ENCODE data around the gene OR10A5. TPM values are rescaled to one million over a fixed set of nuclear protein-coding genes. Genes with fewer than 3 reads are reported as not detected.

OR10A5 gene
- total and polyA plus RNA-seq, 2 donors (not counting 1 experiment from before 2014, with no cell fraction given), result not detected

- Histone ChIP-seq H3K36me3 (ENCODE audit: control insufficient read depth, insufficient read depth, low read length) (no peaks in the 10 kb centered on the region), H3K9ac (ENCODE audit: insufficient read depth, low read length) (no peak overlapping the region), H3K27me3 (ENCODE audit: control insufficient read depth, insufficient read depth, low read length) (no peaks in the 10 kb centered on the region), H3K9me3 (ENCODE audit: control insufficient read depth, insufficient read depth, low read depth, low read length) (no peaks in the 10 kb centered on the region), H3K27ac (ENCODE audit: insufficient read depth, low read length) (no peak overlapping the region), H3K4me2 (ENCODE audit: extremely low read depth, insufficient read depth, low read length) (no peak overlapping the region), H3K4me1 (ENCODE audit: control insufficient read depth, extremely low read depth, insufficient read depth, low read length) (no peaks in the 10 kb centered on the region), H3K4me3 (replicated peaks in 1 of 4; ENCODE audit: control extremely low read depth in 1 of 4, insufficient read depth in 1 of 4, low read depth in 3 of 4, low read length in 4 of 4) (no peak overlapping the region), H4K20me1 (ENCODE audit: control insufficient read depth, extremely low read depth, insufficient read depth, low read length) (no peaks in the 10 kb centered on the region), H3K79me2 (ENCODE audit: control insufficient read depth, insufficient read depth, low read length) (no peaks in the 10 kb centered on the region), H2AFZ (ENCODE audit: low read length) (no peak overlapping the region)
- TF ChIP-seq EZH2 (IDR thresholded peaks at IDR 0.05; ENCODE audit: low read length, missing control alignments), result no peak
- no peak for TF ChIP-seq CTCF (conservative IDR thresholded peaks at IDR 0.05 in 1 of 2, IDR thresholded peaks at IDR 0.05 in 1 of 2; ENCODE audit: low read depth in 1 of 2, low read length in 2 of 2)
- DNase-seq (ENCODE audit: low read depth in 2 of 2), result no peak
These were observed 26.5 kb upstream of the OR10A5 start for GRCh38 chr11:6818967-6819366.

GRCh38 chr11:6824136-6824823 is 21.2 kb upstream of the OR10A5 start:
- no peak overlapping the region for H3K9ac ChIP-seq (ENCODE audit: insufficient read depth, low read length)
- H3K36me3 ChIP-seq (ENCODE audit: control insufficient read depth, insufficient read depth, low read length), result no peaks in the 10 kb centered on the region
- TF ChIP-seq EZH2 (IDR thresholded peaks at IDR 0.05; ENCODE audit: low read length, missing control alignments) (no peak), CTCF (conservative IDR thresholded peaks at IDR 0.05 in 1 of 2, IDR thresholded peaks at IDR 0.05 in 1 of 2; ENCODE audit: low read depth in 1 of 2, low read length in 2 of 2) (no peak)
- H3K4me1 ChIP-seq (ENCODE audit: control insufficient read depth, extremely low read depth, insufficient read depth, low read length), result no peaks in the 10 kb centered on the region
- no peaks in the 10 kb centered on the region for H3K79me2 ChIP-seq (ENCODE audit: control insufficient read depth, insufficient read depth, low read length)
- DNase-seq (ENCODE audit: low read depth in 2 of 2), result no peak
- H2AFZ ChIP-seq (ENCODE audit: low read length), result no peak overlapping the region
- H3K4me2 ChIP-seq (ENCODE audit: extremely low read depth, insufficient read depth, low read length), result no peak overlapping the region
- H3K4me3 ChIP-seq (replicated peaks in 1 of 4; ENCODE audit: control extremely low read depth in 1 of 4, insufficient read depth in 1 of 4, low read depth in 3 of 4, low read length in 4 of 4), result no peak overlapping the region
- H3K27ac ChIP-seq (ENCODE audit: insufficient read depth, low read length), result no peak overlapping the region
- H3K27me3 ChIP-seq (ENCODE audit: control insufficient read depth, insufficient read depth, low read length), result no peaks in the 10 kb centered on the region
- H3K9me3 ChIP-seq (ENCODE audit: control insufficient read depth, insufficient read depth, low read depth, low read length), result no peaks in the 10 kb centered on the region
- no peaks in the 10 kb centered on the region for H4K20me1 ChIP-seq (ENCODE audit: control insufficient read depth, extremely low read depth, insufficient read depth, low read length)

- Histone ChIP-seq H3K9me3 (ENCODE audit: control insufficient read depth, insufficient read depth, low read depth, low read length) (no peaks in the 10 kb centered on the region), H4K20me1 (ENCODE audit: control insufficient read depth, extremely low read depth, insufficient read depth, low read length) (no peaks in the 10 kb centered on the region), H2AFZ (ENCODE audit: low read length) (no peak overlapping the region), H3K4me2 (ENCODE audit: extremely low read depth, insufficient read depth, low read length) (no peak overlapping the region), H3K4me1 (ENCODE audit: control insufficient read depth, extremely low read depth, insufficient read depth, low read length) (no peaks in the 10 kb centered on the region), H3K36me3 (ENCODE audit: control insufficient read depth, insufficient read depth, low read length) (no peaks in the 10 kb centered on the region), H3K4me3 (replicated peaks in 1 of 4; ENCODE audit: control extremely low read depth in 1 of 4, insufficient read depth in 1 of 4, low read depth in 3 of 4, low read length in 4 of 4) (no peak overlapping the region), H3K9ac (ENCODE audit: insufficient read depth, low read length) (no peak overlapping the region), H3K27me3 (ENCODE audit: control insufficient read depth, insufficient read depth, low read length) (no peaks in the 10 kb centered on the region), H3K27ac (ENCODE audit: insufficient read depth, low read length) (no peak overlapping the region), H3K79me2 (ENCODE audit: control insufficient read depth, insufficient read depth, low read length) (no peaks in the 10 kb centered on the region)
- TF ChIP-seq CTCF (conservative IDR thresholded peaks at IDR 0.05 in 1 of 2, IDR thresholded peaks at IDR 0.05 in 1 of 2; ENCODE audit: low read depth in 1 of 2, low read length in 2 of 2) (no peak), EZH2 (IDR thresholded peaks at IDR 0.05; ENCODE audit: low read length, missing control alignments) (no peak)
- DNase-seq (ENCODE audit: low read depth in 2 of 2), result no peak
These were observed 20.2 kb upstream of the OR10A5 start for GRCh38 chr11:6825231-6825744.

Measured in fibroblast of lung (primary cell).